CD4-positive, alpha-beta T cell (primary cell): ENCODE data around the gene DTL. TPM values are rescaled to one million over a fixed set of nuclear protein-coding genes. Genes with fewer than 3 reads are reported as not detected.

ENCODE experiments used
- ATAC-seq: fragments of 200-7000 bp; cut with Tn5 transposase; one replicate; pipeline ENCODE4 v1.10.0; 2022; ENCODE audit warnings: mild to moderate bottlenecking; ENCODE audit not compliant: poor library complexity
- CTCF ChIA-PET: fragments of 350-600 bp; sonication (Branson Sonifier 250); formaldehyde crosslinking; loops from one replicate; lab custom pipeline; 2021; ENCODE audit warnings: antibody characterized with exemption, inconsistent platforms; lab: Charles Lee
- POLR2A ChIA-PET: fragments of 350-600 bp; sonication (Branson Sonifier 250); formaldehyde crosslinking; loops from one replicate; lab custom pipeline; 2021; ENCODE audit warnings: antibody characterized with exemption, inconsistent platforms; lab: Charles Lee
- DNase-seq, 14 experiments: peaks; one replicate each; pipeline ENCODE4 v3.0.0-alpha.2; 2013 to 2020; ENCODE audit warnings: mixed read lengths in 2 of 14
- H3K27ac ChIP-seq, 2 donors: one replicate each; pipeline versions ENCODE4 v1.5.1 to v1.7.0; 2013; ENCODE audit warnings: low read length in 2 of 2, low read depth in 1 of 2, mild to moderate bottlenecking in 1 of 2
- H3K27me3 ChIP-seq, 2 experiments: 1 replicate in 1 of 2; 2 replicates in 1 of 2; pipeline versions ENCODE4 v1.6.1 to v1.7.0; 2013; ENCODE audit warnings: low read length in 2 of 2, control low read depth in 1 of 2, mild to moderate bottlenecking in 1 of 2, moderate library complexity in 1 of 2; ENCODE audit not compliant: insufficient read depth in 2 of 2, control insufficient read depth in 1 of 2
- H3K36me3 ChIP-seq: one replicate; pipeline ENCODE4 v1.6.1; 2013; ENCODE audit warnings: low read length, control low read depth; ENCODE audit not compliant: insufficient read depth
- H3K4me1 ChIP-seq: one replicate; pipeline ENCODE4 v1.6.1; 2013; ENCODE audit warnings: low read length, control low read depth; ENCODE audit not compliant: insufficient read depth
- H3K4me3 ChIP-seq: one replicate; pipeline ENCODE4 v1.5.1; 2013; ENCODE audit warnings: mild to moderate bottlenecking, low read length, moderate library complexity
- H3K9me3 ChIP-seq, 2 experiments: 1 replicate in 1 of 2; 2 replicates in 1 of 2; pipeline versions ENCODE4 v1.6.1 to v1.7.0; 2013; ENCODE audit warnings: low read length in 2 of 2, mild to moderate bottlenecking in 2 of 2, control low read depth in 1 of 2, moderate library complexity in 1 of 2; ENCODE audit not compliant: control insufficient read depth in 1 of 2, insufficient read depth in 1 of 2
- H3K27ac Mint-ChIP-seq: one replicate; pipeline ENCODE4 v1.8.0; 2020; ENCODE audit warnings: mixed read lengths
- H3K27me3 Mint-ChIP-seq: one replicate; pipeline ENCODE4 v1.8.0; 2021; ENCODE audit warnings: mixed read lengths
- H3K36me3 Mint-ChIP-seq: one replicate; pipeline ENCODE4 v1.8.0; 2021; ENCODE audit warnings: low read depth, mixed read lengths
- H3K4me1 Mint-ChIP-seq: one replicate; pipeline ENCODE4 v1.8.0; 2021; ENCODE audit warnings: low read depth, mixed read lengths
- H3K4me3 Mint-ChIP-seq: one replicate; pipeline ENCODE4 v1.8.0; 2020; ENCODE audit warnings: mild to moderate bottlenecking, mixed read lengths
- H3K9me3 Mint-ChIP-seq: one replicate; pipeline ENCODE4 v1.8.0; 2020; ENCODE audit warnings: mixed read lengths
- CTCF ChIP-seq: fragments of 200-600 bp; IDR thresholded peaks from one replicate; pipeline ENCODE4 v1.8.0; 2022; ENCODE audit warnings: antibody characterized with exemption, mild to moderate bottlenecking
- intact Hi-C, 2 experiments: fragments of 100-400 bp; cut with DNase I in 1 of 2; cut with micrococcal nuclease in 1 of 2; formaldehyde crosslinking; loops; one replicate each; pipeline versions ENCODE4 v1.15.1 to v1.9.0; 2023 to 2025; cut with DNase I, micrococcal nuclease
- total RNA-seq, 174 experiments: library from RNA in 2 of 174; stranded (reverse) in 2 of 174; gene quantifications; one replicate each; pipeline ENCODE4 v1.2.3 and lab custom pipeline; 2021 to 2026

The DTL gene
- total RNA-seq, 2 experiments from 2014 or later = 0.49 to 0.64 TPM

GRCh38 chr1:212010004-212010403, 25.5 kb upstream of the DTL start:
- peaks cover 47% of the 10 kb centered on the region for H3K36me3 Mint-ChIP-seq
- no peak for TF ChIP-seq CTCF
- H3K36me3 ChIP-seq = peaks cover 23% of the 10 kb centered on the region
- H3K4me1 Mint-ChIP-seq = no peaks in the 10 kb centered on the region
- no peaks in the 10 kb centered on the region for H3K27me3 ChIP-seq
- peaks cover 0 to 5% of the 10 kb centered on the region in 2 experiments for H3K9me3 ChIP-seq
- no peak for DNase-seq
- POLR2A ChIA-PET = interaction anchor here (1.2 kb wide), 1 partner anchor 25 kb away, joined by 5 read pairs; the partner anchor contains the start of genes DTL and INTS7
- CTCF ChIA-PET = interaction anchor here (1.9 to 2.0 kb wide), 2 partner anchors 25 to 446 kb away, joined by 7 read pairs; partner anchors contain the start of genes DTL and INTS7
- H3K27ac ChIP-seq = no peak overlapping the region
- no peaks in the 10 kb centered on the region for H3K27me3 Mint-ChIP-seq
- no peaks in the 10 kb centered on the region for H3K4me1 ChIP-seq
- H3K4me3 Mint-ChIP-seq = no peak overlapping the region
- H3K9me3 Mint-ChIP-seq = no peaks in the 10 kb centered on the region
- intact Hi-C loops = loop anchor here in 1 of 2 experiments (5.0 kb wide), 1 partner anchor 328 kb away; no protein-coding TSS in a partner anchor
- H3K27ac Mint-ChIP-seq = no peak overlapping the region
- no peak overlapping the region for H3K4me3 ChIP-seq
- no peak for ATAC-seq

- intact Hi-C loops = loop anchor here (1.0 to 5.0 kb wide), 4 partner anchors 330 to 444 kb away; no protein-coding TSS in a partner anchor
- POLR2A ChIA-PET = no interaction called here
- Histone ChIP-seq H3K4me3 (no peak overlapping the region), H3K27me3 (no peaks in the 10 kb centered on the region), H3K9me3 (peaks cover 0 to 5% of the 10 kb centered on the region in 2 experiments), H3K36me3 (peaks cover 14% of the 10 kb centered on the region), H3K27ac (no peak overlapping the region), H3K4me1 (no peaks in the 10 kb centered on the region)
- H3K27me3 Mint-ChIP-seq = no peaks in the 10 kb centered on the region
- ATAC-seq = peak; percentile 100
- H3K4me1 Mint-ChIP-seq = no peaks in the 10 kb centered on the region
- DNase-seq = peak; percentile 39 to 80 (median 51)
- H3K36me3 Mint-ChIP-seq = peaks cover 42% of the 10 kb centered on the region
- no peak overlapping the region for H3K27ac Mint-ChIP-seq
- H3K9me3 Mint-ChIP-seq = no peaks in the 10 kb centered on the region
- TF ChIP-seq CTCF = peak; percentile 89
- no peak overlapping the region for H3K4me3 Mint-ChIP-seq
- CTCF ChIA-PET = interaction anchor here (1.0 to 3.5 kb wide), 3 partner anchors 23 to 443 kb away, joined by 3 to 17 read pairs (median 6); partner anchors contain the start of genes DTL and INTS7
Measured at GRCh38 chr1:212012034-212012740, 23.4 kb upstream of the DTL start.

- no peaks in the 10 kb centered on the region for H3K27me3 ChIP-seq
- Mint-ChIP-seq H3K27me3 (no peaks in the 10 kb centered on the region), H3K27ac (no peak overlapping the region), H3K36me3 (peaks cover 42% of the 10 kb centered on the region), H3K4me1 (no peaks in the 10 kb centered on the region), H3K9me3 (no peaks in the 10 kb centered on the region), H3K4me3 (no peak overlapping the region)
- intact Hi-C loops = loop anchor here in 1 of 2 experiments (2.0 to 5.0 kb wide), 2 partner anchors 331 to 441 kb away; no protein-coding TSS in a partner anchor
- no peaks in the 10 kb centered on the region for H3K4me1 ChIP-seq
- DNase-seq (no peak), ATAC-seq (no peak)
- POLR2A ChIA-PET = no interaction called here
- H3K4me3 ChIP-seq = no peak overlapping the region
- TF ChIP-seq CTCF = no peak
- no peak overlapping the region for H3K27ac ChIP-seq
- peaks cover 5% of the 10 kb centered on the region for H3K36me3 ChIP-seq
- H3K9me3 ChIP-seq = peaks cover 0 to 5% of the 10 kb centered on the region in 2 experiments
- CTCF ChIA-PET = interaction anchor here (1.5 to 3.5 kb wide), 2 partner anchors 22 to 442 kb away, joined by 6 to 17 read pairs; partner anchors contain the start of genes DTL and INTS7
Measured at GRCh38 chr1:212013672-212014071, 21.9 kb upstream of the DTL start.
